UCSD-AML1 (cell line): ENCODE data around the gene HOXA1.

ENCODE experiments used
- DNase-seq: peaks from one replicate; lab custom pipeline; 2025; ENCODE audit not compliant: unreplicated experiment; lab: John Stamatoyannopoulos, UW

Gene HOXA1

DNA sequence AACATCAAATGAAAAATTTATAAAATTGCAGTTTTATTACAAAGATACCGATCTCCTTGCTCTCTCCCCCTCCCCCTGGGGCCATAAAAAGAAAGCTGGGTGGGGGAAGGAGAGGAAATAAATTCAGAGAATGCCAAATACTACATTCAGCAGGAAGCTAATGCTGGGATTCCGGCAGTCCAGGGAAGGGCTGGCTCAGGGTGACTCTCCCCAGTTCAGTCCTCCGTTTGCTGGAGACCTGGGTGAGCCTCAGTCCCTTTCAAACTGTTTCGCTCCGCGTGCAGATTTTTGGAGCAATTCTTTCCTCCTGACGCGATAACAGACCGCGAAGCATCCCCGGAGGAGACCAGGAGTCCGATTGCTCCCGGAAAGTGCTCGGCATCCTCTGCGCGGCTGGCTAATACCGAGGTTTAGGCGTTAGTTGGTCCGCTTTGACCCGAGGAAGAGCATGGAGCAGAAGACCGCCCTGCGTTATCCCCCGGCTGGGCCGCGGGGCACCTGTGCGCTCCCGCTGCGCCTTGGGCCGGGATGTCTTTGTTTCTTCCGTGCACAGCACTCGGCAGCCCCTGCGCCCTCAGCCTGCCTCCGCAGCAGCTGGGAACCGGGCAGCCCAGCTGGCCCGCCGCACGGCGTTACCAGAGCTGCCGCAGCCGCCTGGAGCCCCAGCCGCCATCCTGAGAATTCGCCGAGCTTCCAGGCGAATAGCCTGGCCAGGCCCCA is 10.5 kb upstream of the HOXA1 start:
- DNase-seq, result no peak

- DNase-seq, result no peak
Measured at GRCh38 chr7:27105301-27106031, 9.7 kb upstream of the HOXA1 start.

DNA sequence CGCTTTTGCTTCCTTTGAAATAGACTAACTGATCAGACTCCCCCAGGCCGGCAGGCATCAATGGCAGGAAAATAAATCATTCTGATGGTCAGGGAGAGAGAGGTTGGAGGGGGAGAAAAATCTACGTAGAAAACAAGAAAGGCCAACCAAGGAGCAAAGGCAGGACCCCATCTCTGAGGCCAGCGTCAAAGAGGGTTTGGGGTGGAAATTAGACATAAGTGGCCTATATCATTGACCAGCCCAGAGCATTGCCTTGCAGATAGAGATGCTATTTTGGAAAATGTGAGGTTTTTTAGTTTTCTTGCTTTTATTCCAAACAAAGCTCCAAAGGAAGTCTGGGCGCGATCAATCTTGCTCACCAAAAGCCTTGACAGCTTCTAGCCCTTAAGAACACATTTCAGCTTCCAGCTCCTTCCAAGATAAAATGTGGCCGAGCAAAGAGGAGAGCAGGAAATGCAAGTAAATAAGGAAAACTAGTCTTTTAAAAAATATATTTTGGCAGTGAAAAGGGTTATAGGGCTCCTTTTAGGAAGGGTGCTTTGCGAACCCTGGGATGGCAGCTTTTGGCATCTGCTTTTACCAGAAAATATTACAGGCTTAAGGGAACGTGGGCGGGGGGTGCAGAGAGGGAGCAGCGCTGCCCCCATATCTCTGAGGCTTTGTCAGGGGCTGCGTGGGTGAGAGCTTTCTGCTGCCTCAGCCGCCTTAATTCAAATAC is 8.7 kb upstream of the HOXA1 start:
- no peak for DNase-seq

DNA sequence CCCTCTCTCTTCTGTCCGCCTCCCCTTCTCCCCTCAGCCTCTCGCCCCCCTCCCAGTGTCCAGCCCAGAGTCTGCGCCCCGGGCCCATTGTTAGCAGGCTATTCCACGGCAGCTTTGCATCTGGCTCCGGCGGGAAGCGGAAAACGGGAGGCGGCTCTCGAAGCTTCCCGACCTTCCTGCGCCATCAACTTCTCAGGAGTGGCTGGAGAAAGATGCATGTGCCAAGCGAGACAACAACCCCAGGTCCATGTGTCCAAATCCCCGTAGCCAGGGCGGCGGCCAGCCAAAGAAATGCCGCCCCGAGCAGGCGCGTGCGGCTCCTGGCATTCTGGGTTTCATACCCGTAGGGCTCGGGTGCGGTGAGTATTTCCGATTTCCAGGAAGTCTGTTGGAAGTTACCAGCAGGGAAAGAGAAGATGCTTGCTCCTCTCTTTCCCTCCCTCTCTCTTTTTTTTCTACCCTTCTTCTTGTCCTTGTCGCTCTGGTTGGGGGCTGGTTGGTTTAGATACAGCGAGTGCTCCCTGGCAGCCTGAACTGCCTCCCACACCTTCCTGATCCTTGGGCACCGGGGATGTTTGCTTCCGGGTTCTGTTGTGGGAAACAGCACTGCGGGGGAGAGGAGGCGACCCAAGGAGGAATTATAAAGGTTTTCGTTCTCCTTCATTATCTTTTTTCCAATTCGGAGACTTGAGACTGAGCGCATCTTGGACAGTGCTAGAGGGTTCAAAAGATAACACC is 7.9 kb upstream of the HOXA1 start:
- DNase-seq, result peak; percentile 12

DNA sequence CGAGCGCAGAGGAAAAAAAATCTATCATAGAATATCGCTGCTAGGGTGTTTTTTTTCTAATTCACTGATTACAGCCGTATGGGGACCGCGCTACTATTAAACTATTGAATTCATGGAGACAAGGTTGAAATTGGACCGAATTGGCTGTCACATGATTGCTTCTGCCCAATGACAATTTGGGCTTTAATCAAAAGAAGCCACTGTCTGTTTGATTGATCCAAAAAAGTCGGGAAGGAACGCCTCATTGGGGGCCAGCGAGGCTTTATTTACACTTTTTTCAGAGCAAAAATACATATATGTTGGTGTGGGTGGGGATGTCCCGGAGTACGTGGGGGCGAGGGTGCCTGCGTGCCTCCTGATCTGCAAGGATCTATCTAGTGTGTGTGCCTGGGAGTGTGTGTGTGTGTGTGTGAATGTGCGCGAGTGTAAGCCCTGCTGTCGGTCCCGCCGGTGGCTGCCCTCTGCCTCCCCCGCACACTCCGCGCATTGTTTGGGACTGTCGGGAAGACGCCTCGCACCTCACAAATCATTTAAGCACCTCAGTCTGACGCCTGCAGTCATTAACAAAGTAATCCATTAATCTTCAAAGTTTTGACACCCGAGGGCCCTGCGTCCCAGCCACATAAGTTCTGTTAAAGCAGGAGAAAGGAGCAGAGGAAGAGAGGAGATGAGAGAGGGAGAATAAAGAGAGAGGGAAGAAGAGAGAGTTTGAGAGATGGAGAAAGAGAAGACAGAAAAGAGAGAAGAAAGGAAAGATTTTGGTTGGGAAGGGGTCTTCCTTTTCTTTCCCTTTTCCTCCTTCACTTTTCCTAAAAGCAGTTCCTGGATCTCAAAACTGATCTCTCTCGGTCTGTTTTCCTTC is 7.0 kb upstream of the HOXA1 start, which contains the start of gene HOXA2:
TSS of gene HOXA2 (minus strand) at position 103 of the 862 bp plus-strand sequence. CDS start 183 bp downstream, outside the sequence.
- DNase-seq, result no peak

DNA sequence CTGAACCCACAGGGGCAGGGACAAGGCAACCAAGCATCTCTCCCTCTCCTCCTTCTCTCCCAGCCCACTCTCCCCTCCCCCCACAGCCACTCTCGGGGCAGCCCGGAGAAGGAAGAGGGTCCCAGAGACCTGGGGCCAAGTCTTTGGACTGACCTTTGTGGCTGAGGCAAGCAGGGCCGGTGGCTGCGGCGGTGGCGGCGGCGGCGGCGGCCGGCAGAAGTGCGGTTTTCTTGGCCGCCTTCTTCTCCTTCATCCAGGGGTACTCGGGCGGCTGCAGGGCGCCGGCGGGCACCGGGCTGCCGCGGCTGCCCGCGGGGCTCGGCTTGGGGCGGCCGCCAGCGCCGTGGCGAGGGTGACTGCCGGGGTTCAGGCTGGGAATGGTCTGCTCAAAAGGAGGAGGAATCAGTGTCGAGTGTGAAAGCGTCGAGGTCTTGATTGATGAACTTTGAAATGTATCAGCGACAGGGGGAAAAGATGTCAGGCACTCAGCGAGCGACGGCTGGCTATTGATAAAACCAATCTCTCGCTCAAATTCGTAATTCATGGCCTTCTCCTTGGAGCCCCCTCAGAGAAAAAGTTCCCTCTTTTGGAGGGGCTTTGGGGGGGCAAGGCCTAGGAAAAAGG is 6.3 kb upstream of the HOXA1 start:
- no peak for DNase-seq

DNA sequence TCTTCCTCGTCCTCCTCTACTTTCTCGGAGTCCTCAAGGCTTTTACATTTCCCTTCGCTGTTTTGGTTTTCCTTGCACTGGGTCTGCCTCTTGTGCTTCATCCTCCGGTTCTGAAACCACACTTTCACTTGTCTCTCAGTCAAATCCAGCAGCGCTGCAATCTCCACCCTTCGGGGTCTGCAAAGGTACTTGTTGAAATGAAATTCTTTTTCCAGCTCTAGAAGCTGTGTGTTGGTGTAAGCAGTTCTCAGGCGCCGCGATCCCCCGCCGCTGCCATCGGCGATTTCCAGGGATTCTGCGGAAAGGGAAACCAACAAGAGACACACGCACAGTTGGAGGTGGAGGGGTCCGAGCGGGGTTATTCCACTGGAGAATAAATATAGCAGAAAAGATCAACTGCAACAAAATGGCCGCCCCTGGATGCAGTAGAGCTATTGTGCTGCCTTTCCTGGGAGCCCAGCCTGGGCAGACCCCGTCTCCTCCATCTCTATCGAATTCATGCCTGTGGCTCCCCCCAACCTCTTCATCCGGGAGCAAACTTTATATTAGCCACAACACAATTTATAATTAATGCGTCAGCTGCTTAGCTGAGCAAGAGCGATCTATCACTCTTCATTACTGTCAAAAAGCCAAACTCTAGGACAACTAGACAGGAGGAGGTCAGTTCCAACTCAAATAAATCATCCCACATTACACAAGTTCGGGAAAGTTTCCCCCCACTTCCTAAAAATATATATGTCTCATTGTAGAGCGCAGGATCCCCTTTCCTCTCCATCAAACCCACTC is 5.6 kb upstream of the HOXA1 start:
- no peak for DNase-seq

- DNase-seq, result no peak
Measured at GRCh38 chr7:27100694-27101170, 4.9 kb upstream of the HOXA1 start.

GRCh38 chr7:27099453-27100370 is 3.9 kb upstream of the HOXA1 start:
- DNase-seq, result no peak

GRCh38 chr7:27098578-27099451 is 3.0 kb upstream of the HOXA1 start:
- DNase-seq, result no peak

GRCh38 chr7:27097686-27098577 is 2.1 kb upstream of the HOXA1 start:
- no peak for DNase-seq

- peak; percentile 30 for DNase-seq
Measured at GRCh38 chr7:27096768-27097514, 1.1 kb upstream of the HOXA1 start.

- no peak for DNase-seq
Measured at GRCh38 chr7:27095050-27095896, 527 bp downstream of the HOXA1 start.
